ENCODE measurements around the gene PTPRU.

The PTPRU gene

GRCh38 chr1:29245876-29246275 is 9.6 kb downstream of the PTPRU start:
- no peak for DNase-seq (ENCODE audit: low spot score)

- DNase-seq (ENCODE audit: low spot score), result no peak
These were observed 10.7 kb downstream of the PTPRU start for GRCh38 chr1:29247044-29247443.

- no peak for DNase-seq (ENCODE audit: low spot score)
These were observed 11.4 kb downstream of the PTPRU start for GRCh38 chr1:29247571-29248273.

- no peak for DNase-seq (ENCODE audit: low spot score)
These were observed 12.1 kb downstream of the PTPRU start for GRCh38 chr1:29248409-29248808.

GRCh38 chr1:29249170-29249691 is 12.9 kb downstream of the PTPRU start:
- no peak for DNase-seq (ENCODE audit: low spot score)

GRCh38 chr1:29249951-29250581 is 13.7 kb downstream of the PTPRU start:
- DNase-seq (ENCODE audit: low spot score), result no peak

- no peak for DNase-seq (ENCODE audit: low spot score)
These were observed 15.1 kb downstream of the PTPRU start for GRCh38 chr1:29251164-29252124.

- DNase-seq (ENCODE audit: low spot score), result no peak
These were observed 16.9 kb downstream of the PTPRU start for GRCh38 chr1:29253180-29253579.

- no peak for DNase-seq (ENCODE audit: low spot score)
These were observed 18.0 kb downstream of the PTPRU start for GRCh38 chr1:29254346-29254745.

GRCh38 chr1:29255134-29255666 is 18.9 kb downstream of the PTPRU start:
- no peak for DNase-seq (ENCODE audit: low spot score)

- no peak for DNase-seq (ENCODE audit: low spot score)
These were observed 20.1 kb downstream of the PTPRU start for GRCh38 chr1:29256394-29256793.

- no peak for DNase-seq (ENCODE audit: low spot score)
These were observed 20.9 kb downstream of the PTPRU start for GRCh38 chr1:29256979-29257804.

GRCh38 chr1:29258189-29258975 is 22.1 kb downstream of the PTPRU start:
- DNase-seq (ENCODE audit: low spot score), result no peak

GRCh38 chr1:29258976-29259801 is 22.9 kb downstream of the PTPRU start:
- no peak for DNase-seq (ENCODE audit: low spot score)

- DNase-seq (ENCODE audit: low spot score), result no peak
These were observed 23.6 kb downstream of the PTPRU start for GRCh38 chr1:29259802-29260441.

GRCh38 chr1:29260531-29260930 is 24.2 kb downstream of the PTPRU start:
- no peak for DNase-seq (ENCODE audit: low spot score)

GRCh38 chr1:29264773-29265389 is 28.6 kb downstream of the PTPRU start:
- no peak for DNase-seq (ENCODE audit: low spot score)

- DNase-seq (ENCODE audit: low spot score), result no peak
These were observed 30.6 kb downstream of the PTPRU start for GRCh38 chr1:29266912-29267311.
